ENCODE results near the gene IGLON5.

DNA sequence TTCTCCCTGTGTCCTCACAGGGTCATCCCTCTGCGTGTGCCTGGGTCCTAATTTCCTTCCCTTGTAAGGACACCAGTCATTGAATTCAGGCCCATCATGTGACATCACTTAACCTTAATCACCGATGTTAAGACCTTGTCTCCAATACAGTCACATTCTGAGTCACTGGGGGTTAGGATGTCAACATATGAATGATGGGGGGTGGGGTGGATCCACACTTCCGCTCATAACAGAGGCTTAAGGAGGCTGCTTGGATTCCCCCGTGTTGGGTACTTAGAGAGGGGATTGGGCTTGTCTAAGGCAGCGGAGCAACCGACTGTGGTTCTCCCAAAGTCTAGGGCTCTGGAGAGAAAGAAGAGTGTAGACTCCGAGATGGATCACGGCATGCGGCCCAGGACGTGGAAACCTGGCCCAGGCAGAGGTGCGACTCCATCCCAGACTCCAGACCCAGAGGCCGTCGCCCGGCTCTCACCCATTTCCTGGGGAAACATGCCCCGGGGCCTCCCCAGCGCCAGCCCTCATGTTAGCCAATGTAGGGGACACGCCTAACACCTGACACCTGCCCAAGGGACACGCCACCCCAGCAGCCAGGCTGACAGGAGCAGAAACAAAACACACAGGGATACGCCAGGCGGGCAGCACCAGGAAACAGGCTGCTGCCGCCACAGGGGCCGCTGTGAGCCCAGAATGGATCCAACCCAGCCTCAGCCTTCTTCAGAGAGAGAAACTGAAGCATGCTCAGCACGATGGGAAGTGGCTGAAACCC, 17.1 kb upstream of the IGLON5 start:
- TF ChIP-seq CTCF (IDR thresholded peaks at IDR 0.05) = no peak
- TF ChIP-seq POLR2A (IDR thresholded peaks at IDR 0.05) = no peak

Measured in testis (tissue), 2 donors.